ENCODE results near the gene LPIN1. TPM values are rescaled to one million over a fixed set of nuclear protein-coding genes. Genes with fewer than 3 reads are reported as not detected.

Gene LPIN1
- total RNA-seq, 1 experiment from 2014 or later: 43.1 TPM

DNA sequence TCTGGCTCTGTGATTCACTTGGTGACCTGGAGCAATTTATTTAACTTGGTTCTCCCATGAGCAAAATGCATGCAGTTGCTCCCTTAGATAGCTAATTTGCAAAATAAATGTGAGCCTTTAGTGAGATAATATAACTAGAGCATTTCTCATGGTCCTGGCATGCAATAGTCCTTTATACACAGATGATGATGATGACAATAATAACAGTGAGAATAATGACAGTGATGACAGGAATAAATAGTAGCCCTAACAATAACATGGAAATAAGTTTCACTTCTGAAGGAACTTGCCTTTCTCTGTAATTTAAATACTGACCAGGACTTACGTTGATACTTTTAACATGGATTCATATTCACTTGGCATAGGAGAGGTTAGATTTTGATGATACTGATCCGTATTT is 49.2 kb downstream of the LPIN1 start:
- Histone ChIP-seq H3F3A (ENCODE audit: insufficient read depth, low read depth) (peaks cover 4% of the 10 kb centered on the region; the same call in 1 of the 2 replicates), H3K4me3 (no peak overlapping the region), H3K9me3 (ENCODE audit: insufficient read depth, low read depth) (no peaks in the 10 kb centered on the region), H3K9me2 (ENCODE audit: insufficient read depth) (no peaks in the 10 kb centered on the region), H3K36me3 (ENCODE audit: low read depth) (peaks cover 23% of the 10 kb centered on the region), H3K27me3 (ENCODE audit: insufficient read depth, low read depth) (no peaks in the 10 kb centered on the region), H3K4me1 (replicated peaks; ENCODE audit: insufficient read depth) (no peaks in the 10 kb centered on the region), H3K27ac (no peak overlapping the region), H3K4me2 (no peak overlapping the region), H2AFZ (no peak overlapping the region), H3K79me2 (ENCODE audit: low read depth) (no peaks in the 10 kb centered on the region), H4K20me1 (ENCODE audit: insufficient read depth) (no peaks in the 10 kb centered on the region)
- ChIA-PET POLR2A (ENCODE audit: unreplicated experiment) (no interaction called here), CTCF (no interaction called here)
- TF ChIP-seq EZH2 (IDR thresholded peaks at IDR 0.05; ENCODE audit: low read depth): no peak
- TF ChIP-seq, protein P1, sequence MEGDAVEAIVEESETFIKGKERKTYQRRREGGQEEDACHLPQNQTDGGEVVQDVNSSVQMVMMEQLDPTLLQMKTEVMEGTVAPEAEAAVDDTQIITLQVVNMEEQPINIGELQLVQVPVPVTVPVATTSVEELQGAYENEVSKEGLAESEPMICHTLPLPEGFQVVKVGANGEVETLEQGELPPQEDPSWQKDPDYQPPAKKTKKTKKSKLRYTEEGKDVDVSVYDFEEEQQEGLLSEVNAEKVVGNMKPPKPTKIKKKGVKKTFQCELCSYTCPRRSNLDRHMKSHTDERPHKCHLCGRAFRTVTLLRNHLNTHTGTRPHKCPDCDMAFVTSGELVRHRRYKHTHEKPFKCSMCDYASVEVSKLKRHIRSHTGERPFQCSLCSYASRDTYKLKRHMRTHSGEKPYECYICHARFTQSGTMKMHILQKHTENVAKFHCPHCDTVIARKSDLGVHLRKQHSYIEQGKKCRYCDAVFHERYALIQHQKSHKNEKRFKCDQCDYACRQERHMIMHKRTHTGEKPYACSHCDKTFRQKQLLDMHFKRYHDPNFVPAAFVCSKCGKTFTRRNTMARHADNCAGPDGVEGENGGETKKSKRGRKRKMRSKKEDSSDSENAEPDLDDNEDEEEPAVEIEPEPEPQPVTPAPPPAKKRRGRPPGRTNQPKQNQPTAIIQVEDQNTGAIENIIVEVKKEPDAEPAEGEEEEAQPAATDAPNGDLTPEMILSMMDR (conservative IDR thresholded peaks at IDR 0.05): no peak
- intact Hi-C loops (cut with micrococcal nuclease; ENCODE audit: unreplicated experiment): no loop called here
- DNase-seq: no peak
- no TSS peak for BruUV-seq (replicated peaks)

DNA sequence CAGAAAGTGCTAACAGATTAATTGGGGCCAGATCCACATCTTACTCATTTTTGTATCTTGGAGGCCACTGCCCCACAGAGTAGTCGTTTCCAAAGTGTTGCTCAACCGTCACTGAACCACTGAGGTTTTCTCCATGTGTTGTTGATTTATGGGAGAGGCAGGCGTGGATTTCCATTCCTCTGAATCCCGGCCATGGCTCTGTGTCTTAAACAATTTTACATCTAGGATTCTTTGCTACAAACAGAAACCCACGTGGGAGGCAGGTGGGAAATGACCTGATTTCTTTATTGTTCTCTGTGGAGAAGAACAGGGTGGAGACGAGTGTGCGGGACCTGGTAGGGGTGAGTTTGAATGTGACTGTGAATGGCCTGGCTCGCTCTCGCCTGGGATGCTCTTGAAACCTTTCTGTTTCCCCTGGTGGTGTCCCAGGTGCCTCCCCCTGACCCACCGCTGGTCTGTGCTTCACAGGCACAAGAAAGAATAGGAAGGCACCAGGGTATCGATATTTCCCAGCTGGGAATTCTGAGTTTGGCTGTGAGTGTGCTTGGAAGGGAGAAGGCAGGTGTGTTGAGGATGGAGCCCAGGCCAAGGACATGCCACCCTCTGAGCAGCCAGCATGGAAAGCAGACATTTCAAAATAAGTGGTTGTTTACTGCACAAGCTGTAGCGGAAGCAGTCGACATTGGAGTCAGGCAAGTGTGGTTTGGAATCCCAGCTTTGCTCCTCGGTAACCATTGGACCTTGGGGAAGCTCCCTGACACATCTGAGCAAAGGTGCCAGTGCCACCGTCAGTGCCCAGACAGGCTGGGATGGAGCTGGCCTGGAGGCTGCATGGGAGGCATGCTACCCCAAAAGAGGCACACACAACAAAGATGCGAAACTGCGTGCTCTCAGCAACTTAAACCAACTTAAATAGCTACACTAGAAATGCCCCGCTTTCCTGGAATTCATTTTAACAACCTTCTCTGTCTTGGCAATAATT is 50.0 kb downstream of the LPIN1 start:
- Histone ChIP-seq H4K20me1 (ENCODE audit: insufficient read depth) (no peaks in the 10 kb centered on the region), H3K4me1 (replicated peaks; ENCODE audit: insufficient read depth) (no peaks in the 10 kb centered on the region), H3K4me2 (no peak overlapping the region), H3K9me2 (ENCODE audit: insufficient read depth) (no peaks in the 10 kb centered on the region), H3F3A (ENCODE audit: insufficient read depth, low read depth) (peaks cover 4% of the 10 kb centered on the region; the same call in 1 of the 2 replicates), H2AFZ (no peak overlapping the region), H3K36me3 (ENCODE audit: low read depth) (peaks cover 29% of the 10 kb centered on the region), H3K9me3 (ENCODE audit: insufficient read depth, low read depth) (no peaks in the 10 kb centered on the region), H3K79me2 (ENCODE audit: low read depth) (no peaks in the 10 kb centered on the region), H3K27me3 (ENCODE audit: insufficient read depth, low read depth) (no peaks in the 10 kb centered on the region), H3K27ac (no peak overlapping the region), H3K4me3 (no peak overlapping the region)
- CTCF ChIA-PET: no interaction called here
- DNase-seq: no peak
- intact Hi-C loops (cut with micrococcal nuclease; ENCODE audit: unreplicated experiment): no loop called here
- TF ChIP-seq, protein P1 (conservative IDR thresholded peaks at IDR 0.05): no peak
- TF ChIP-seq EZH2 (IDR thresholded peaks at IDR 0.05; ENCODE audit: low read depth): no peak
- POLR2A ChIA-PET (ENCODE audit: unreplicated experiment): no interaction called here
- BruUV-seq (replicated peaks): no TSS peak

DNA sequence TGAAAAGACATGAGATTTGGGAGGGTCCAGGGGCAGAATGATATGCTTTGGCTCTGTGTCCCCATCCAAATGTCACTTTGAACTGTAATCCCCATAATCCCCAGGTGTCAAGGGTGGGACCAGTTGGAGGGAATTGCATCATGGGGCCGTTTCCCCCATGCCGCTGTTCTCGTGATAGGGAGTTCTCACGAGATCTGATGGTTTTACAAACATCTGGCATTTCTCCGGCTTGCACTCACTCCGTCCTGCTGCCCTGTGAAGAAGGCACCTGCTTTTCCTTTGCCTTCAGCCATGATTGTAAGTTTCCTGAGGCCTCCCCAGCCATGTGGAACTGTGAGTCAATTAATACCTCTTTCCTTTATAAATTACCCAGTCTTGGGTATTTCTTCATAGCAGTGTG is 51.4 kb downstream of the LPIN1 start:
- no peak overlapping the region for H2AFZ ChIP-seq
- no peaks in the 10 kb centered on the region for H3K9me3 ChIP-seq (ENCODE audit: insufficient read depth, low read depth)
- H4K20me1 ChIP-seq (ENCODE audit: insufficient read depth): no peaks in the 10 kb centered on the region
- no peaks in the 10 kb centered on the region for H3K79me2 ChIP-seq (ENCODE audit: low read depth)
- H3K4me1 ChIP-seq (replicated peaks; ENCODE audit: insufficient read depth): no peaks in the 10 kb centered on the region
- peaks cover 30% of the 10 kb centered on the region for H3K36me3 ChIP-seq (ENCODE audit: low read depth)
- H3K4me2 ChIP-seq: no peak overlapping the region
- no peak for TF ChIP-seq EZH2 (IDR thresholded peaks at IDR 0.05; ENCODE audit: low read depth)
- TF ChIP-seq, protein P1 (conservative IDR thresholded peaks at IDR 0.05): no peak
- DNase-seq: no peak
- no peaks in the 10 kb centered on the region for H3K9me2 ChIP-seq (ENCODE audit: insufficient read depth)
- BruUV-seq (replicated peaks): no TSS peak
- H3K27me3 ChIP-seq (ENCODE audit: insufficient read depth, low read depth): no peaks in the 10 kb centered on the region
- peaks cover 4% of the 10 kb centered on the region; the same call in 1 of the 2 replicates for H3F3A ChIP-seq (ENCODE audit: insufficient read depth, low read depth)
- POLR2A ChIA-PET (ENCODE audit: unreplicated experiment): no interaction called here
- H3K4me3 ChIP-seq: no peak overlapping the region
- CTCF ChIA-PET: no interaction called here
- H3K27ac ChIP-seq: no peak overlapping the region
- intact Hi-C loops (cut with micrococcal nuclease; ENCODE audit: unreplicated experiment): no loop called here

Data from PC-9 (cell line).